ENCODE data around the gene HLA-DQA1.
"Not testable (repeated sequence)": the region's sequence is repeated elsewhere in the genome, so short reads cannot be mapped to it uniquely, and the experiment has no call there.

The HLA-DQA1 gene

DNA sequence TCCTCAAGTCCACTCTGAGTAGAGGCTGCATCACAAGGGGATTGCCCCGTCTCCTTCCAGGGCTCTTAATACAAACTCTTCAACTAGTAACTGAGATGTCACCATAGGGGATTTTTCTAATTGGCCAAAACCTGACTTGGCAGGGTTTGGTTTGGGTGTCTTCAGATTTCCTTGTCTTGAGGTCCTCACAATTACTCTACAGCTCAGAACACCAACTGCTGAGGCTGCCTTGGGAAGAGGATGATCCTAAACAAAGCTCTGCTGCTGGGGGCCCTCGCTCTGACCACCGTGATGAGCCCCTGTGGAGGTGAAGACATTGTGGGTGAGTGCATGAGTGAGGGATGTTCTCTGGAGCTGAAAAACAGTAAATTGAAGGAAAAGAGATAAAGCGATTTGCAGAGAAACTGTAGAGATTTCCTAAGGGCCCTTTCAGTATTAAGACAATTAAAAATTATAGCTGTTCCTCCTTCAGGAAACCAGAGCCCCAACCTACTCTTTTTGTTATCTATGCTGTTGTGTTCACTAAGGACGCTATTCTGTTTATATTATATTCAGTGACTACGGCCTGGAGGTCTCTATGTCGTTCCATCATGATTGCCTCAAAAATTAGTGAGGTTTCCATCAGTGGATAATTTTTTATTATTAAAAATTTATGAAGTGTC is at the start of gene HLA-DQA1:
TSS of gene HLA-DQA1 (plus strand) at position 188 of the 662 bp plus-strand sequence. CDS start at position 241, 53 bp downstream.
- peak; percentile 36 for DNase-seq

DNA sequence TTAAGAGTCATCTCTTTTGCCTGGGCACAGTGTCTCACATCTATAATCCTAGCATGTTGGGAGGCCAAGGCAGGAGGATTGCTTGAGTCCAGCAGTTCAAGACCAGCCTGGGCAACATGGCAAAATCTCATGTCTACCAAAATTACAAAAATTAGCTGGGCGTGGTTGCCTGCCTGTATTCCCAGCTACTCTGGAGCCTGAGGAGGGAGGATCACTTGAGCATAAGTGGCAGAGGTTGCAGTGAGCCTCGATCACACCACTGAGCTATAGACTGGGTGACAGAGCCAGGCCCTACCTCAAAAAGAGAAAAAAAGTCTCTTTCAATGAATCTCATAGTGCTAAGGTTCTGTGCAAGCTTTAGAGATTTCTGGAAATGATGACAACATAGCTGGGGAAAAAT is 49.0 kb upstream of the HLA-DQA1 start:
- no peak for DNase-seq

DNA sequence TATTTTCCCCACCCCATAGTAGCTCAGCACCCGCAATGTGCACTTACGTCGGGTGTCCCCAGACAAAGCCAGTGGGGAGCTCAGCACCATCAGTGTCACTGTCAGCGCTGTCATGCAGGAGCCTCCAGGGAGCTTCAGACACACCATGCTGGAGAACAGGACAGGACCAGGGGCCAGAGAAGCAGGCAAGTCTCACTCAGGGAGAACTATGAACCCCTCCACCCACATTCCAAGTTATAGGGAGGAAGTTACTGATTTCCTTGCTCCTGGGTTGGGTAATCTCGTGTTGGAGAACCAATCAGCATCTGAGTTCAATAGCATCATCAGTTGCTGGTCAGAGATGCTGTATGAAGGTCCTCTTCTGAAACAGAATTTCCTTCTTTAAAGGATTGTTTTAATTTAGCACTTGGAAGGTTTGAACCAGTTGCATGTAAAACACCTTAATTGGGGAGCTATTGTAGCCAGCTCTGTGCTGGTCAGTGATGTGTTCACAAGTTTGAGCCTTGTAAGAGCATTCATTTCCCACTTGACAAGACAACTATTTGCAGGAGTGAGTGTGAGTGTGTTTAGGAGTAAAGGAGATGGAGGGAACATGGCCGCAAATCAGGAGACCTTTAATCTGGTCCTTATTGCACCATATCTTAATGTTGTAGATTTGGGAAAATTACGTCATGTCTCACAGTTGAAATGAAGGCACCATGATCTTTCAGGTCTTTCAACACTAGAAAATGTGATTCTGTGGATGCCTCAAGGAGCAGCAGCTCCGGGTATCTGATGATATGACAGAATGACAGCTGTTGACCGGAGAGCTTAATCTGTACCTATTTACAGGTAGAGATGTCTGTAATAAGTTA is 47.4 kb upstream of the HLA-DQA1 start, which contains the start of gene HLA-DRB1:
TSS of gene HLA-DRB1 (minus strand) at position 253 of the 854 bp plus-strand sequence. CDS start at position 147, 106 bp downstream.
- peak; percentile 61 for DNase-seq

DNA sequence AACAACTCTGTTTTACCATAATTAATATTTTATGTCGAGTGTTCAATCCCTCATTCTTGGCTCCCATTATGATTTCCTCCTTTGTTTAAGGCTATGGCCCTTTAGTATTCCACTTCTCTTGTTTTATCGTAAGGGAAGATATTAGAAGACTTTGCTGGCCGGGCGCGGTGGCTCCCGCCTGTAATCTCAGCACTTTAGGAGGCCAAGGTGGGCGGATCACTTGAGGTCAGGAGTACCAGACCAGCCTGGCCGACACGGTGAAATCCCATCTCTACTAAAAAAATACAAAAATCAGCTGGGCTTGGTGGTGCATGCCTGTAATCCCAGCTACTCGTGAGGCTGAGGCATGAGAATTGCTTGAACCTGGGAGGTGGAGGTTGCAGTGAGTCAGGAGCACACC is 46.5 kb upstream of the HLA-DQA1 start:
- not testable (repeated sequence) for DNase-seq

DNA sequence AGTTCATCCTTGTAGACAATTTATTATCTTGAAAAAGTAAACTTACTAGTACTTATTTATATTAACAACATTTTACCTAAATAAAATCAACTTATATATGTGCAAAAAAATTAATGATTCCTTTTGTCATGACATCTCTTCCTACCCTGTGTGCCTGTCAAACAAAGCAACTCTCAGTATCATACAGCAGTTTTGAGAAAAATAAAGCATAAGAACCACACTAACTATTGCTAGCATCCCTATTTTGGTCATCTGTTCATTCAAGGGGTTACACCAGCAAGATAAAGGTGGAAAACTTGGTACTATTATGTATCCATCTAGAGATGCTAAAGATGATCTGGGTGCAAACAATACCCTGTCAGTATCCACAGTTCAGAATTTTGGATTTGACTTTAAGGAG is 40.2 kb upstream of the HLA-DQA1 start:
- DNase-seq: no peak

DNA sequence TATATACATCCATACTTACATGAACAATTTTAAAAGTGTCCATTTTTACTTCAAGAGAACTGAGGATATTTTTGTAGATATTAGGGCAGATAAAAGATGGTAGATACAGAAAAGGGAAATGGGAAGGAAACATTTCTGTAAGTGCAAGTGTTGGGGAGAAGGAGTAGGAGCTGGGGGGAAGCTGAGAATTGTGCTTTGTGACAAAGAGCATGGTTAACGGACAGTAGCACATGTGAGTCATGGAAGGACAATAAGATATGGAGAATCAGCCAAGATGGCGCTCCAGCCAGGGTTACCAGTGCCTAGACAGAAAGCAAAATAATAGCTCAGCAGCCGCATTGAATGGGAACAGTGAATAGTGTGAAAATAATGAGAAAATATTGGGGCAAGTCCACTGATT is 34.8 kb upstream of the HLA-DQA1 start:
- no peak for DNase-seq

DNA sequence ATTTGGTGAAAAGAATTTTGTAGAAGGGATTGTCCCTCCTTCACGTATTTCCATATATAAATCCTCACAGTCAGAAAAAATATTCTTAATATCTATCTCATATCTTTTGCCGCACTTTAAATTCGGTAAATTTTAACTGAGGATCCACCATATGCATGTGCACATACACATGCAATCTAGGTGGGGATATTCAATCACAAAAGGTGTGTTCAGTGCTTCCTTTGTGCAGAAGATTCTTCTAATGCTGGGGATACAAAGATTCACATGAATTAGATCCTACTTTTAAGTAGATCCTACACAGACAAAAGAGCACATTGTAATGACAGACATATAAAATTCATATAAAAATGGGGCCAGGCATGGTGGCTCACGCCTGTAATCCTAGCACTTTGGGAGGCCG is 34.0 kb upstream of the HLA-DQA1 start:
- no peak for DNase-seq

DNA sequence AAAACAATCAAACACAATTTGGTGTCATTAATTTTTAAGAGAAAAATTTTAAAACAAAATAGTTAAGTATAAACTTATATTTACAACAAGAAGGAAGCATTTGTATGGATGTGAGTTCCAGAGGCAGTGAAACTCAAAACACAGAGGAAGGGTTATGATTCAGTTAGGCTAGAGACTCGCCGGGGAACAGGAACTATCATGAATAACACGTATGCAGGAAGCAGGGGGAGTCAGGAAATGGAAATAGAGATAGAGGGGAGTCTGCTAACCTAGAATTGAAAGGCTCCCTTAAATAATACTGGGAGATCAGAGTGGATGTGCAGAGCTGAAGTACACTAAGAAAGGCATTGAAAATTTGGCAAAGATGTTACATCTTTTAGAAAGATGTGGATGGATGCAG is 33.3 kb upstream of the HLA-DQA1 start:
- peak; percentile 9 for DNase-seq

DNA sequence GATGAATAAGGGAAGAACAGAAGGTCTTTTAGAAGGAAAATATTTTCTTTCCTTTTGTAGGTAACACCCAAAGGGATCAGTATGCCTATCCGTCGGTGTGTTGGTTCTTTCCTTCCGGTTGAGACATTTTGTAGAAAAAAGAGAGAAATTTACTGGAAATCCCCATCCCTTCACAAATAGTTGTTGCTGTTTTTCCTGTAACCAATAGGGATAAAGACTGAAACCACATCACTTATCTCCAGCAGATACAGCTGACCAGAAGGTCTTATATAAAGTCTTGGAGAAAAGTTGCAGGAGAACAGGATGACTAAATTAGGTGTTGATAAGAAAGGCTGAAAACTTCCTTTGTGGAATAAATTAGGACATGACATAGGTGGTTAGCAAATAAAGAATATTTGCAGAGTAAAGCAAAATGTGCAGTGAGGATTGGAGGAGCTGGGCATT is 32.8 kb upstream of the HLA-DQA1 start:
- no peak for DNase-seq

DNA sequence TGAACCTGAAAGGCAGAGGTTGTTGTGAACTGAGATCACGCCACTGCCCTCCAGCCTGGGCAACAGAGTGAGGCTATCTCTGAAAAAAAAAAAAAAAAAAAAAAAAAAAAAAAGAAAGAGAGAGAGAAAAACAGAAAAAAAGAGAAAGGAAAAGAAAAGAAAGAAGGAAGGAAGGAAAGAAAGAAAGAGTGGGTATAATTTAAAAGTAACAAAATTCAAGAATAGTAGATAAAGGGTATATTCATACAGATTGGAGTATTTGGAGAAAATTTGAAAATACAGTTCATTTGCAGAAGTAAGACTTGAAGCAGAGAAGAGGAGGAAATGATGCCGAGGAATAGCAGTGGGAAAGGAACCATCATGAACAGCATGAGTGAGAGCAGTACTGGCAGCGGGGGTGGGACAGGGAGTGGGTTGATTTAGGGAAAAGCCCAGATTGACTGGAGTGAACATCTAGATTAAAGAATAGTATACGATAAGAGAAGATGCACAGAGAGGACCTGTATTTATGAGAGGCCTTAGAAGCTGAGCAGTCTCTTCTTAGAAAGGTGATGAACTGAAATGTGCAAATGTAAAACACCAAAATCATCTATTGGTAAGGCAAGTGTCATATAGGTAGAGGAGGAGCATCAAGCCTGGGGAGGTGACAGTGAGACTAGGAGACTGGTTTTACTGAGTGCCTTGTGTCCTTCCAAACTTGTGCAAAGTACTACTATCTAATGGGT is 29.8 kb upstream of the HLA-DQA1 start:
- DNase-seq: no peak

DNA sequence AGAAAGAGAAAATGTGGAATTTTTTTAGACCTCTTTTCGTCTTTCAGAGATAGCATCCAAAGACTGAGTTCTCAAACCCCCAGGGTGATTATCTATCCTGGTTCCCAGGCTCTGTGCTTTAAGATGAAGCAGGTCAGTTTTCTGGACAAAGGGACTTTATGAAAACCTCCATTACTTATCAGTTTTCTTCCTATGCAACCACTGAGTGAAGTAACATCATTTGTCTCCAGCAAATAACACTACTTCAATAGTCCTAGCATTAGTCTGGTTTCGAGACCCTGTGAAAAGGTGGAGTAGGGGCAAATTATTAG is 29.3 kb upstream of the HLA-DQA1 start:
- DNase-seq: no peak

DNA sequence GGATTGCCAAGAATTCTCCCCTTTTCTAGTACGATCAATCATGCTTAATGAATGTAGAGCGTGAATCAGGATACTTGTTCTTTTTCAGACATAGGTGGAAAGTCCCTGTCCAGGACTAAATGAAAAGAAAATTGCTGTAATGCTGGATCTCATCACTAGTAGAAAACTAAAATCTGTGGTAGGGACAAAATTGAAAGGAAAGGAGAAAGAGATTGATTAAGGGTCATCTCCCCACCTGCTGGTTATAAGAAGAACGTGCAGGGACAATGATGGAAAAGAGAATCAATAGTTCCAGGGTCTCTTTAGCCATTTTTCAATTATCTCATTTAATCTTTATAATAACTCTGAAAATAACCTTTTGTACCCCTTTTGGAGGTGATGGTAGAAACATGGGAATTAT is 28.8 kb upstream of the HLA-DQA1 start:
- no peak for DNase-seq

DNA sequence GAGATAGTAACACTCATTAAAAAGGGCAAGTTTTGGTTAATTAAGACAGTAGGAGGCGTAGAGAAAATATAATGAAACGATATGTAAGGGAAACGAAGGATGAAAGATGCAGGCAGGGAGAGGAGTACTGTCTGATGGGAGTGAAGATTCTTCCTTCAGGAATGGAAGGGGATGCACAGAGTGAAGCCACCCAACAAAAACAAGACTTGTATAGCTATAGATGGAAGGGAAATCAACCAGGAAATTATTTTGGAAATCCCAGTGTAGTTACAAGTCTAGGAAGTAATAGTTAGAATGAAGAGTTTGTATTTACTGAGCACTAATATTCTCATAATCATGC is 27.8 kb upstream of the HLA-DQA1 start:
- DNase-seq: no peak

DNA sequence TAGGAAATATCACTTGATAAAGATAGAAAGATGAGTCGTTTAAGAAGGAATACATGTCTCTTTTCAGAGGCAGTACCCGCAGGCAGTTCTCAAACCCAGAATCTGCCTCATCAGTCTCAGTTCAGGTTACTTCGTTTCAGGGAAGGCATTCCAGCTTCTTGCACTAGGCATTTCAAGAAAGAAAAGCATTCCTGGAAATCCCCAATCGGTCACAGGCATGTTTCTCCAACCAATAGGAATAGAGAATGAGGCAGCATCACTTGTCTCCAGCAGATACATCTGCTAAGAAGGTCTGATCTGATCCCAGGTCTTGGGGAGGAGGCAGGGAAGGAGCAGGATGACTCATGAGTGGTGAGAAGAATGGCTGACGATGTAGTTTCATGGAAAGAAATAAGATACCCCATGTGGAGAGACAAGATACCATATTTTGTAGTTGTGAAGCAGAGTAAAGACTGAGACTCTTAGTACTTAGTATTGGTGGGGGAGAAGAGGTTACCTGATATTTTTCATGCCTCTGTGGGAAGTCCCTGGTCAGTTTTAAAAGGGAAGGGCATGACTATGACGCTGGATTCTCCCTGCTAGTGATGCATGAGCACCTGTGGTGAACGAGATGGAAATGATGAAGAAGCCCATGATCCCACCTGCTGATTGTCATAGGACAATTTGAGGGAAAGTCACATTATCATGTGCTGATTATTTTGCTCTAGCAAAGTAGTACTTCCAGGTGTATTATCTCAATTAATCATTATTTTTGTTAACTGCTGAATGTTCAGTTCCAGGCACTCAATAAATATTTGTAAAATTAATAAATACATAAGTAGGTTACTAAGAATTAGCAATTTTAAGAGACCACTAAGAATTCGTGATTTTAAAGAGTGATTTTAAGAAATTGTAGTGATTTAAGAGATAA is 27.2 kb upstream of the HLA-DQA1 start:
- peak; percentile 92 for DNase-seq

DNA sequence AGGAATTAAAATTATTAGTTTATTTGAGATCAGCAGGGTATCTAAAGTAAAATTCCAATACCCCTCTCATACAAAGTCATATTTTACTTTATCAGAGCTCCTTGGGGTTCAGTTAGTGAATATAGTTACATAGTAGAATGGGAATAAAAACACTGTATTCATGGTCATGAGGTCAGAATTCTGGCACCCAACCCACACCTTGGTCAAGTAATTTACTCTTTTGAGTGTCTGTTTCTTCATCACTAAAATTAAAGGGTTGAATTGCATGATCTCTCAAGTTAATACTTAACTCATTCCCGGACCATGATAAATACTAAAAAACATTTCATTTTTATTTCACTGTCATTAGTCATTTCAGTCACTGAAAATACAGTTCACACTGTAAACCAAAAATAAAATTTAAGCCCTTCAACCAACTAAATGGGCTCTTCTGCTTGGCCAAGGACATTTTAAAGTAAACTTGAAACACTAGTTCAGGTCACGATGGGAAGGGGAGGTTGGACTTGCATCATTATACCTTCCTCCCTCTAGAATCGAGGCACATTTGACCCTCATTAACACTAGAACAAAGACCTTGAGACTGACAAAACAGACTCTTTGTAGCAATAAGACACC is 26.4 kb upstream of the HLA-DQA1 start:
- no peak for DNase-seq

DNA sequence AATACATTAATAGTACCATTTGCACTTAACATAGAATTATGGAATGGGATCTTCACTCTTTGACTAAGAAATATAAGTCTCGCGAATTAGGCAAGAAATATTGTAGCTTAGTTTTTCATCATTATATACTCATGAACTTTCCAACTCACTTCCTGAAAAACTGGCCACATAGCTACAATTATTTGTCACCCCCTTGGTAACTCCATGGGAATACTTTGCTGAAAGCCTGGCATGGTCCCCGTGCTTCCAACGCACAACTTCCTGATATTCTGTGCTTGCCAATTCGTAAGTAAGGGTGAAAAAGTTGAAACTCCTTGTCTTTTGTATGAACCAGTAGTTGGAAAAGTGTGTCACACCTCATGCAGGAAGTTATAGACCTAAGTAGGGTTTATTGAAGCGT is 23.7 kb upstream of the HLA-DQA1 start:
- no peak for DNase-seq

DNA sequence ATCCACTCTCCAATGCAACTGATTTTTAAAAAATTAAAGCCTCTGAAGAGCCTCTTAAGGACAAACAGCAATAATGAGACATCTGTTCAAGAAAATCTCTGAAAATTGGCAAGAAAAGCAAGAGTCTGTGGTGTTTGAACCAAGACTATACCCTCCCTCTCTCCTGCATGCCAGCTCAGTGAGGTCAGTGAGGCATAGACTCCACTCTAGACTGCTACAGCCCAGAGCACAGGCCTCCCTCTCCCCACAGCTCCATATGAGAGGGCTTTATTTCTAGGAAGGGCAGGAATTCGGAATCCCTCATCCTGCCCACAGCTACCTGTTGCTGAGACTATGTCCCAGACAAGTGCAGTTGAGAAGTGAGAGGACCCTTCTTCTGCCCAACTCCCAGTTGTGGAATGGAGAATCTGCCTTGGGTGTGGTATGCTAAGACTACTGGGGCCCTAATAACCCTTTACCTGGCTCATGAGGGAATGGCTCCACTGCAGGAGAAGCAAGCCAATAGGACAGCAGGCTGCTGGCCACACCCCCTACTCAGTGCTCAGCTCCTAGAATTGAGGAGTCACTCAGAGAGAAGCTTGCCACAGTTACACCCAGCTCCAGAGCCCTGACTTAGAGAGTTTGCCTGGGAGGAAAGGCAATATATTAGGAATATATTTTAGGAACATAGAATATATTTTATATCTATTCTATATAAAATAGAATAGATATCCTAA is 22.7 kb upstream of the HLA-DQA1 start:
- no peak for DNase-seq

DNA sequence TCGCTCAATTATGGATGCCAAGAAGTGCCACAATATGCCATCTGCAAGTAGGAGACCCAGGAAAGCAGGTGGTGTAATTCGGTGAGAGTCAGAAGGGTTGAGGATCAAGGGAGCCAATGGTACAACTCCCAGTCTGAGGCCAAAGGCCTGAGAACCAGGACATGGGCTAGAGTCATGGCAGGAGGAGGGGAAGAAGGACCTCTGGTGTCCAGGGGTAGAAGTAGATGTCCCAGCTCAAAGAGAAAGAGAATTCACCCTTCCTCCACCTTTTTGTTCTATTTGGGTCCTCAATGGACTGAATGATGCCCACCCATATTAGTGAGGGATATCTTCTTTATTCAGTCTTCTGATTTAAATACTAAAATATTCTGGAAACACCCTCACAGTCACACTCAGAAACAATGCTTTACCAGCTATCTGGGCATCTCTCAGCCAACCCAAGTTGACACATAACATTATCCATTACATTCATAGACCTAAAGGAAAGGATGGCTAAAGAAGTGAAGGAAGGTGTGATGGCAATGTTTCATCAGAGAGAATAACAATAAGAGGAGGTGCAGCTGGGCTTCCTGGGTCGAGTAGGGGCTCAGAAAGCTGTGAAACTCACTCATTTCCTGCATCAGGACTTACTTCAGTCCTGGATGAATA is 21.2 kb upstream of the HLA-DQA1 start:
- DNase-seq: no peak

DNA sequence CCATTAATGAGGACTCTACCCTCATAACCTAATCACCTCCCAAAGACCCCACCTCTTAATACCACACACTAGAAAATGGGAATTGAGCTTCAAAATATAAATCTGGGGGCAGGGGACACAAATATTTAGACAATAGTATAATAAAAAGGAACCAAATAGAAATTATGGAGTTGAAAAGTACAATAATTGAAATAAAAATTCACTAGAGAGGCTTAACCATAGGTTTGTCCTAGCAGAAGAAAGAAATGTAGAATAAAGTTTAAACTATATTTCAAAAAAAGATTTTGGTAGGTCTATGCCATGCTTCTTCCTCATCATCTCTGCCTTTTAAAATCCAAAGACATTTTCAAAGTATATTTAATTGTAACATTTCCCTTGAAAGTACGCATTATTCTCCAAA is 19.5 kb upstream of the HLA-DQA1 start:
- no peak for DNase-seq

DNA sequence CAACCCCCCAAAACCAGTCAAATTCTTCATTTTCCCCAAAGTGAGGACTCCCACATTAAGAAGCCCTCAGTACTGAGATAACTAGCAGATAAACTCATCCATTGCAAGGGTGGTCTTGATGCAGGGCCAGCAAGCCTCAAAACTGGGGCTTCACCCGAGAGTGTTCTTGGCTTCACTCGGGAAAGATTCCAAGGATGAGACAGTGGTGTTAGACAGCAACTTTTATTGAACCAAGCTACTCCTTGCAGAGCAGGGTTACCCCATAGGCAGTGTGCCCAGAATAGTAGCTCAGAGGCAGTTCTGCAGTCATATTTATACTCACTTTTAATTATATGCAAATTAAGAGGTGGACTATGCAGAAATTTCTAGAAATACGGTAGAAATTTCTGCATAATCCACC is 15.8 kb upstream of the HLA-DQA1 start:
- no peak for DNase-seq

All from GDM1 (cell line).